Astrocyte (in vitro differentiated cells and primary cell): Measurements from ENCODE around the gene C1QTNF1. TPM values are rescaled to one million over a fixed set of nuclear protein-coding genes. Genes with fewer than 3 reads are reported as not detected.

Experiments
- DNase-seq: peaks from one replicate; pipeline ENCODE4 v3.0.0-alpha.2; 2010; ENCODE audit warnings: low read depth
- FAIRE-seq: peaks from 2 replicates; lab custom pipeline; 2011; peaks lifted over from hg19 to GRCh38; lab: Jason Lieb, UNC
- H2AFZ ChIP-seq: 2 replicates; pipeline ENCODE4 v1.6.0; 2012; ENCODE audit warnings: low read depth, low read length, inconsistent platforms
- H3K27ac ChIP-seq: 2 replicates; pipeline ENCODE4 v1.5.1; 2011; ENCODE audit warnings: low read depth, low read length, inconsistent platforms
- H3K27me3 ChIP-seq: 2 replicates; pipeline ENCODE4 v1.6.0; 2011; ENCODE audit warnings: low read length, inconsistent platforms; ENCODE audit not compliant: insufficient read depth
- H3K36me3 ChIP-seq: 2 replicates; pipeline ENCODE4 v1.5.1; 2011; ENCODE audit warnings: low read length, inconsistent platforms; ENCODE audit not compliant: insufficient read depth
- H3K4me1 ChIP-seq: 2 replicates; pipeline ENCODE4 v1.5.1; 2011; ENCODE audit warnings: low read length, inconsistent platforms; ENCODE audit not compliant: insufficient read depth
- H3K4me2 ChIP-seq: 2 replicates; pipeline ENCODE4 v1.6.0; 2012; ENCODE audit warnings: low read length, inconsistent platforms
- H3K4me3 ChIP-seq: 2 replicates; pipeline ENCODE4 v1.5.1; 2011; ENCODE audit warnings: low read depth, mild to moderate bottlenecking, low read length, inconsistent platforms; ENCODE audit not compliant: insufficient read depth
- H3K79me2 ChIP-seq: 2 replicates; pipeline ENCODE4 v1.6.0; 2012; ENCODE audit warnings: mild to moderate bottlenecking, low read length, inconsistent platforms; ENCODE audit not compliant: insufficient read depth
- H3K9ac ChIP-seq: 2 replicates; pipeline ENCODE4 v1.6.0; 2012; ENCODE audit warnings: mild to moderate bottlenecking, low read length, inconsistent platforms
- H3K9me3 ChIP-seq: 2 replicates; pipeline ENCODE4 v1.5.1; 2012; ENCODE audit warnings: low read depth, mild to moderate bottlenecking, low read length, inconsistent platforms; ENCODE audit not compliant: insufficient read depth
- H4K20me1 ChIP-seq: 2 replicates; pipeline ENCODE4 v1.6.0; 2012; ENCODE audit warnings: low read length, inconsistent platforms; ENCODE audit not compliant: insufficient read depth
- H3K27ac Mint-ChIP-seq: one replicate; pipeline ENCODE4 v1.8.0; 2021; ENCODE audit warnings: mild to moderate bottlenecking, mixed read lengths; ENCODE audit not compliant: unreplicated experiment
- H3K27me3 Mint-ChIP-seq: one replicate; pipeline ENCODE4 v1.8.0; 2021; ENCODE audit warnings: low read depth, mixed read lengths; ENCODE audit not compliant: unreplicated experiment
- H3K36me3 Mint-ChIP-seq: one replicate; pipeline ENCODE4 v1.8.0; 2021; ENCODE audit warnings: low read depth, mixed read lengths; ENCODE audit not compliant: unreplicated experiment
- H3K4me1 Mint-ChIP-seq: one replicate; pipeline ENCODE4 v1.8.0; 2021; ENCODE audit warnings: low read depth, mixed read lengths; ENCODE audit not compliant: unreplicated experiment
- H3K4me3 Mint-ChIP-seq: one replicate; pipeline ENCODE4 v1.8.0; 2021; ENCODE audit warnings: mild to moderate bottlenecking, moderate library complexity, mixed read lengths; ENCODE audit not compliant: unreplicated experiment
- H3K9me3 Mint-ChIP-seq: one replicate; pipeline ENCODE4 v1.8.0; 2021; ENCODE audit warnings: mild to moderate bottlenecking, mixed read lengths; ENCODE audit not compliant: unreplicated experiment
- EZH2 ChIP-seq: IDR thresholded peaks from 2 replicates; pipeline ENCODE4 v1.6.1; 2012; ENCODE audit warnings: mild to moderate bottlenecking, low read length, inconsistent platforms; ENCODE audit not compliant: insufficient read depth
- total RNA-seq: library from RNA; stranded (reverse); gene quantifications from 2 replicates; pipeline ENCODE4 v1.2.1, GENCODE V29; 2021
- TF ChIP-seq, protein P1 (sequence below): IDR thresholded peaks from 2 replicates; pipeline ENCODE4 v1.5.1; 2011; ENCODE audit warnings: low read depth, mild to moderate bottlenecking, inconsistent platforms, low read length, moderate library complexity; ENCODE audit not compliant: insufficient read depth

The C1QTNF1 gene
- total RNA-seq, 1 donor from 2014 or later = 2.2 TPM

DNA sequence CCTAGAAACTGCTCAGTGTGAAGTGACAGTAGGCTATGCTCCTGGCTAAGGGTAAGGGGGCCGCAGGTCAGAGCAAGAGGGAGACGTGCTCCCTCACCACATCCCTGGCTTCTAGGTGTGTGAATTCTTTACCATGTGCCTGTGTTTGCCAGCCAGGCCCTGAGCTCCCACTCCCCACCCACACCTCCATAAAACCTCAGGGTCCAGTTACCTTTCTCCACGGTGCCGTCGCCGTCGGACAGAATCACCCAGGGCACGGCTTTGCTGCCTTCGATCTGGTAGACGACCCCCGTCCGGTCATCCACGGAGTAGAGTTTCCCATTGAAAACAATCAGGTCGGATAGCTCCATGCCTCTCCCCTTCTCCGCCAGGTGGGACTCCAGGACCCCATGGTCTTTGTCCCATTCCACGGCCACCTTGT is 27.2 kb upstream of the C1QTNF1 start:
- no peak for FAIRE-seq
- H3K27ac Mint-ChIP-seq = no peak overlapping the region
- H3K9me3 Mint-ChIP-seq = no peaks in the 10 kb centered on the region
- Histone ChIP-seq H4K20me1 (peaks cover 89% of the 10 kb centered on the region), H2AFZ (no peak overlapping the region), H3K4me3 (no peak overlapping the region), H3K36me3 (peaks cover 10% of the 10 kb centered on the region), H3K4me2 (no peak overlapping the region), H3K9ac (no peak overlapping the region), H3K27ac (no peak overlapping the region), H3K4me1 (no peaks in the 10 kb centered on the region), H3K27me3 (no peaks in the 10 kb centered on the region), H3K79me2 (peaks cover 46% of the 10 kb centered on the region), H3K9me3 (no peaks in the 10 kb centered on the region)
- peaks cover 13% of the 10 kb centered on the region for H3K36me3 Mint-ChIP-seq
- no peak for DNase-seq
- H3K4me1 Mint-ChIP-seq = no peaks in the 10 kb centered on the region
- H3K27me3 Mint-ChIP-seq = no peaks in the 10 kb centered on the region
- no peak overlapping the region for H3K4me3 Mint-ChIP-seq
- TF ChIP-seq, protein P1, sequence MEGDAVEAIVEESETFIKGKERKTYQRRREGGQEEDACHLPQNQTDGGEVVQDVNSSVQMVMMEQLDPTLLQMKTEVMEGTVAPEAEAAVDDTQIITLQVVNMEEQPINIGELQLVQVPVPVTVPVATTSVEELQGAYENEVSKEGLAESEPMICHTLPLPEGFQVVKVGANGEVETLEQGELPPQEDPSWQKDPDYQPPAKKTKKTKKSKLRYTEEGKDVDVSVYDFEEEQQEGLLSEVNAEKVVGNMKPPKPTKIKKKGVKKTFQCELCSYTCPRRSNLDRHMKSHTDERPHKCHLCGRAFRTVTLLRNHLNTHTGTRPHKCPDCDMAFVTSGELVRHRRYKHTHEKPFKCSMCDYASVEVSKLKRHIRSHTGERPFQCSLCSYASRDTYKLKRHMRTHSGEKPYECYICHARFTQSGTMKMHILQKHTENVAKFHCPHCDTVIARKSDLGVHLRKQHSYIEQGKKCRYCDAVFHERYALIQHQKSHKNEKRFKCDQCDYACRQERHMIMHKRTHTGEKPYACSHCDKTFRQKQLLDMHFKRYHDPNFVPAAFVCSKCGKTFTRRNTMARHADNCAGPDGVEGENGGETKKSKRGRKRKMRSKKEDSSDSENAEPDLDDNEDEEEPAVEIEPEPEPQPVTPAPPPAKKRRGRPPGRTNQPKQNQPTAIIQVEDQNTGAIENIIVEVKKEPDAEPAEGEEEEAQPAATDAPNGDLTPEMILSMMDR = no peak
- no peak for TF ChIP-seq EZH2

DNA sequence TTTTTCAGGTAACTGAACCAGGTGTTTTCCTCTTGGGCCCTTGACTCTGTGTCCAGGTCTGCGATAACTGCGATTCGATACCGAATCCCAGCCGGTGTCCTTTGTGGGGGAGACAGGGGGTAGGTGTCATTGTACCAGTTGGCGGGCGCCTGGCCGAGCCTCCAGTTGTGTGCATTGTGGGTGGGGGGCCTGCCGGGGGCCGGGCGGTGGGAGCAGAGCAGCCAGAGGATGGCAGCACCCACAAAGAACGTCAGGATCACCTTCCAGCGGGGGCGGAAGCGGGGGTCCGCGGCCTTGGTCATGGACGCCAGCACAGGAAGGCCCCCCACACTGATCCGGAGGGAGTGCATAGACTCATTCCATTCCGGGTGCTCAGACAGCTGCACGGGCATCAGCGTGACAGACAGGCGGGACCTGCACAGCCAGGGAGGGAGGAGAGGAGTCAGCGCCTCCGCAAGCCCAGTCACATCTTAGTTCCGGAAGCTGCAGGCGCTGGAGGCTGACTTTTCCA is 26.7 kb upstream of the C1QTNF1 start:
- Histone ChIP-seq H4K20me1 (peaks cover 93% of the 10 kb centered on the region), H3K4me3 (no peak overlapping the region), H3K4me1 (no peaks in the 10 kb centered on the region), H3K79me2 (peaks cover 51% of the 10 kb centered on the region), H3K4me2 (no peak overlapping the region), H3K9ac (no peak overlapping the region), H3K36me3 (peaks cover 9% of the 10 kb centered on the region), H3K9me3 (no peaks in the 10 kb centered on the region), H3K27me3 (no peaks in the 10 kb centered on the region), H2AFZ (no peak overlapping the region), H3K27ac (no peak overlapping the region)
- FAIRE-seq (no peak), DNase-seq (no peak)
- H3K4me3 Mint-ChIP-seq = no peak overlapping the region
- H3K36me3 Mint-ChIP-seq = peaks cover 13% of the 10 kb centered on the region
- H3K4me1 Mint-ChIP-seq = no peaks in the 10 kb centered on the region
- H3K27ac Mint-ChIP-seq = no peak overlapping the region
- TF ChIP-seq, protein P1 = no peak
- TF ChIP-seq EZH2 = no peak
- no peaks in the 10 kb centered on the region for H3K27me3 Mint-ChIP-seq
- no peaks in the 10 kb centered on the region for H3K9me3 Mint-ChIP-seq

DNA sequence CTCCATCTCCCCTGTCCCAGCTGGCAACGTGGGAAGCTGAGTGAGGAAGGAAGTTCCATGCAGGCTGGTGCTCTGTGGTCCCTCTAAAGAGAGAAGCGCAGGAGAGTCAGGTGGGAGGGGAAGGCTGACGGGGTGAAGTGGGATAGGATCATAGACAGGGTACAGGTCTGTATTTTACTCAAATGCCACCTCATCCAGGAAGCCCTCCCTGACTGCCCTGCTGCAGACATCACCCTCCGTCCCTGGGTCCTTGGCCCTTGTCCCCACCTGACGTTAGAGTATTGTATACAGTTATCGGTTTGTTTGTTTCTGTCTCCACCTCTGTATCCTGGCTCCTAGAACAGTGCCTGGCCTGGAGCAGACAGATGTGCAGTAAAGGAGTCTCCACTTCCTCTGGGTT is 26.1 kb upstream of the C1QTNF1 start:
- no peak overlapping the region for H2AFZ ChIP-seq
- no peaks in the 10 kb centered on the region for H3K9me3 ChIP-seq
- no peaks in the 10 kb centered on the region for H3K4me1 Mint-ChIP-seq
- H3K9ac ChIP-seq = no peak overlapping the region
- no peak overlapping the region for H3K4me2 ChIP-seq
- TF ChIP-seq, protein P1 = no peak
- no peak for TF ChIP-seq EZH2
- H3K79me2 ChIP-seq = peaks cover 57% of the 10 kb centered on the region
- DNase-seq (no peak), FAIRE-seq (no peak)
- no peak overlapping the region for H3K4me3 ChIP-seq
- H3K4me1 ChIP-seq = no peaks in the 10 kb centered on the region
- no peaks in the 10 kb centered on the region for H3K27me3 Mint-ChIP-seq
- H3K9me3 Mint-ChIP-seq = no peaks in the 10 kb centered on the region
- no peak overlapping the region for H3K4me3 Mint-ChIP-seq
- H3K36me3 Mint-ChIP-seq = peaks cover 18% of the 10 kb centered on the region
- H3K27me3 ChIP-seq = no peaks in the 10 kb centered on the region
- no peak overlapping the region for H3K27ac Mint-ChIP-seq
- no peak overlapping the region for H3K27ac ChIP-seq
- H3K36me3 ChIP-seq = peaks cover 3% of the 10 kb centered on the region
- peaks cover 93% of the 10 kb centered on the region for H4K20me1 ChIP-seq
